Inflammatory macrophage treated with lipopolysaccharide for 1 hour (primary cell): ENCODE data around the gene PKN2.
"Not testable (repeated sequence)": the region's sequence is repeated elsewhere in the genome, so short reads cannot be mapped to it uniquely, and the experiment has no call there.

Experiments
- DNase-seq, 2 donors: peaks; one replicate each; pipeline ENCODE4 v3.0.0-alpha.2; 2020 to 2022

The PKN2 gene

DNA sequence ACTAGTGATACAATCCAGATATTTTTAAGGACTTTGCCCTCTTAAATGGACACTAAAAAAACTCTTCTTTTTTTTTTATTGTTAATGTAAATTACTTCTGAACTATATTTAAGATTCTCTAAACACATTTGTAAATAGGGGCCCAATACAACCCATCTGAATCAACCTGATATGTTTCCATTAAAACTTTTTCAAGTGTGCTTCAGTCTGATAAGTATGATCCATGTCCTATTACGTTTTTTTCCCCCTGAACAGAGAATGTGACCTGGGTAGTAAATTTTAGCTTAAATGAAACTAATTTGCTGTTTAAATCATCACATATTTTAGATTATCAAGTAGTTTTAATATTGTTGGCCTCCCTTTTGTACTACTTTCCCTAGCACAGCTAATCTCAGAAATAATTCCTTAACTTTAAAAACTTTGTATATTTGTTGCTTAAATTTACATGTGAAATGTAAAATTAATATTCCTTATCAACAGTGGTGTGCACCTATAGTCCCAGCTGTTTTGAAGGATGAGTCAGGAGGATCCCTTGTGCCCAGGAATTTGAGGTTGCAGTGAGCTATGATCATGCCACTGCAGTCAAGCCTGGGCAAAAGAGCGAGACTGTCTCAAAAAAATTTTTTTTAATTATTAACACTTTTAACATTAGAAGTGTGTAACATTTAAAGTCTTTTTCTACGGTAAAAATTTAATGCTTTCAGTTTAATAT, 3.0 kb upstream of the PKN2 start:
- DNase-seq = no peak

DNA sequence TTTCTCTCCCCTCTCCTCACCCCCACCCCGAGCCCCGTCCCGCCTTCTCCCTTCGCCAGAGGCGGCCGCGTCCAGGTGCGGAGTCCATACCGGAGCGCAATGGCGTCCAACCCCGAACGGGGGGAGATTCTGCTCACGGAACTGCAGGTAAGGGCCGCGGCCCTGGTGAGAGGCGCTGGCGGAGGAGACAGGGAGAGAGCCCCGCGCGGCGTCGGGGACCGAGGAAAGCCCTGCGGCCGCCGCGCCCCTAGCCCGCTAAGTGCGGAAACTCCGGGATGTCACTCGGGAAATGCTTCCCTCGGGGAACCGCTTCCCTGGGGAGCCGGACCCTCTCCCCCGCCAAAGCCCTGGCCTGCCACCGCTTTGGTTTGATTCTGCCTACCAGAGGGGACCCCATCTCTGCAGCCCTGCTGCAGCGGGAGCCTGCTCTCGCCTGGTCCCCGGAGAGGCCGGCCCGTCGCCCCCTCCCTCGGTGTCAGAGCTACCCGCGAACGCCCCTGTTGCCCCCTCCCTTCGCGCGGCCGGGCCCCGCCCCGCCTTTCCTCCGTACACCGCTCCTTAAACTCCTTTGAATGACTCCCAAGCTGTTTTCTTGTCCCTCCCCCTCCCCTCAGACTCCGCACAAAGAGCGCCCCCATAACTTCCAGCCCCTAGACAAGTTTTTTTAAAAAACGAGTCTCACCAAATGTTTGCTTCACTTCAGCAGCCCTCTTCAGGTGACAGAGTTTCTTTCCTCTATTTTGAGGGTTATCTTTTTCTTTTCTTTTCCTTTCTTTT, 597 bp downstream of the PKN2 start:
- peak; percentile 28 to 49 for DNase-seq

DNA sequence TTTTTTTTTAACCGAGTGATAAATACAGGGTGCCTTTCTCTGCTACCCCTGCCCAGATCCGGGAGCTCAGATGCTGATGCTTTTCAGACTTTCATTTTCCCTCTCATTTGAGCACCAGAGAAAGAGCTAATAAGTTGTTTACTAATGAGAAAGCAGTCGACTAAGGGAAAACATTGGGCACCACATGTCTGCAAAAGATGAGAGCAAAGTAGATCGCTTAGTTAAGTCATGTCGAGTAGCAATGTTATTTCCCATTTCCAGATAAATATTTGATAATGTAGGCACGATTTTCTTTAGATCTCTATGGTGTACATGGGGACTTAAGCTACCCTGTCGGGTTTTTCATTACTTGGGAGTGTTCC, 1.2 kb downstream of the PKN2 start:
- DNase-seq = peak; percentile 17 to 21

DNA sequence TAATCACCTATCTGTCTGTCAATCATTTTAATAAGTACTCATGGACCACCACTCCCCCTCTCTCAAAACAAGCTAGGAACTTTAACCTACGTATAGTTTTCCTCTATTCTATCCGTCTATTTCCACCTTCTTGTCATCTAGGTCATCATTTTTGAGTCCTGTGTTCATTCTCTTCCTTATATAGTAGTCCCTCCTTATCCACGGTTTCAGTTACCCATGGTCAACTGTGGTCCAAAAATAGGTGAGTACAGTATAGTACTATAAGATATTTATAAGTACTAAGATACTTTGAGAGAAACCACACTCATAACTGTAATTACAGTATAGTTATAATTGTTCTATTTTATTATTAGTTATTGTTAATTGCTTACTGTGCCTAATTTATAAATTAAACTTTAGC, 7.5 kb downstream of the PKN2 start:
- DNase-seq = no peak

DNA sequence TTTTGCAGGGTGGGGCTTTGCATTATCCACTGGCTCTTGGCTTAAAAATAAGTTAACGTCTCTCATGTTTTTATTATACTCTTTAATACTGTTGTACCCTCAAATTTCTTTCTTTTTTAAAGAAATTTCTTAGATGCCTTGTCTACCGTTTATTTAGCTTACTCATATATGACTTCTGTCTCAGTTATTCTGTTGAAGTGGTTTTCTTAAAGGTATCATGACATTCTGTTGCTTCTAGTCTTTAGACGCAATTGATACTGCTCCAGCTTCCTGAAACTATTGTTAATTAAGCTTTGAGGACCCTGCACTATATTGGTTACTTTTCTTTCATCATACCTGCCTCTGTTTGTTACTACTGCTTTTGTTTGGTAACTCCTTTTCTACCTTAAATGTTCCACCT, 11.7 kb downstream of the PKN2 start:
- no peak for DNase-seq

DNA sequence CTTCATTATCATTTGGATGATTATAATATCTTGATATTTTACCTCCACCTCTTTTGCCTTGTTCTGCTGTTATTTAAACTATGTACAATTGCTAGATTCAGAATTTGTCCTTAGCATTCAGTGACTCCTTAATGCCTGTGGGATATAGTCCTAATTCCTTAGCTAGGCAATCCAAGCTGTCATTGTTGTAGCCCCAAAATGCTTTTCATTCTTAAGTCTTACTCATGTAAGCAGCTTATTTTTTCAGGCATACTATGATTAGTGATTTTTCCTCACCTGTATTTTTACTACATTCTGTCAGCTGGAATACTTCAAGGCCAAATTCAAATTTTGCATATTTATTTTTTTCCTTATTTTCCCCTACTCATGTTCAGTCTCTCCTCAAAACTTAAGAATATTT, 13.4 kb downstream of the PKN2 start:
- no peak for DNase-seq

DNA sequence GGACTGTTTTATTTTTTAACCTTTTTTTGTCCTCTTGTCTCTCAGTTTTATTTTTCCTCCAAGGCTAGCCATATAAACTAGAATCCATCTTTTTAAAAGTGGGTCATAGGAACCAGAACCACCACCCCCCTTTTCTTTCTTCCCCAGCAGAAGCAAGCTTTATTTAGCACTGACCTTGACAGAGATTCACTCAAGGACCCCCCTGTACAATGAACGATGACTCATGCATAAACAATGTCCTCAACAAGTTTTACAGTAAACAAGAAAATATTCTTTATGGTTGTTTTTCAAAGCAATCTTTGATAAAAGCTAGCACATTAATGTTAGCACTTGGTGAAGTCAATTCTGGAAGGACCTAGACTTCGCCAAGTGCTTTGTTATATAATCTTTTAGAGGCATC, 14.1 kb downstream of the PKN2 start:
- DNase-seq = no peak

DNA sequence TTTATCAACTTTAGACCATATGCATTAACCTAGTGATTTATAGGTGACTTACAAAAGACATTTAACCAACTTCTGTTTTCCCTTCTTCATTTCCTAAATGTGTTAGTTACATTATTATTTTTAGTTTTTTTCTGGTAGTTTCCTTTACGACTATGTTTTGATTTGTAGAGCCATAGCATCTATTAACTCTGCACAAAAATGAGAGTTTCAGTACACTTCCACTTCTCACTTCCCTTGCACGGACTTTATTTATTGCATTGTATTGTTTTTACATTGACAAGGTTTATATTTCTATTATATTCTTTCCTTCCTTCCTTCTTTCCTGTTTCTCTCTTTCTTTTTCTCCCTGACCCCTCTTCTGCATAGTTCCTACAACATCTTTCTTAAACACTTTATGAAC, 14.7 kb downstream of the PKN2 start:
- no peak for DNase-seq

DNA sequence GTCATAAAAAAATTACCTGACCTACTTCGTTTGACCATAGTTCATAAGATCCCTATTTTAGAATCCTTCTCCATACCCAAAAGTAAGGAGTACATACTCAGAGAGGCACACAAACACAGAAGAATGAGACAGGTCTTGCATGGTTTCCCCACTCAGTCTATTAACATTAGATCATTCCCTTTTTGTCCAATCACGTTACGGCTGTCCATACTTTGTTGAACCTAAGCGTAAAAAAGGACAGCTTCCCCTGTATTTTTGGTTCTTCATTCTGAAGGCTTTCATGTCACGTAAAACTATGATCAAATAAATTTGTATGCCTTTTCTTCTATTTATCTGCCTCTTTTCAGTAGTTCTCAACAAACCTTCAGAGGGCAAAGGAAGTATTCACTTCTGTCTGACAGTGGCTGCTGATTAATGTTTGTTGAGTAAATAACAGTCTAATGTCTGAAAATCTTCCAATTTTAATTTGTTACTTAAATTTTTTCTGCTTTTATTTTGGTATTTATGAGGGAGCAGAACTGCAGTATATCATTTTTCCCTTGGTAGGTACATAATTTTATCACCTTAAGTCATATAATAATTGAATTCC, 16.4 kb downstream of the PKN2 start:
- DNase-seq = peak; percentile 31 to 33

DNA sequence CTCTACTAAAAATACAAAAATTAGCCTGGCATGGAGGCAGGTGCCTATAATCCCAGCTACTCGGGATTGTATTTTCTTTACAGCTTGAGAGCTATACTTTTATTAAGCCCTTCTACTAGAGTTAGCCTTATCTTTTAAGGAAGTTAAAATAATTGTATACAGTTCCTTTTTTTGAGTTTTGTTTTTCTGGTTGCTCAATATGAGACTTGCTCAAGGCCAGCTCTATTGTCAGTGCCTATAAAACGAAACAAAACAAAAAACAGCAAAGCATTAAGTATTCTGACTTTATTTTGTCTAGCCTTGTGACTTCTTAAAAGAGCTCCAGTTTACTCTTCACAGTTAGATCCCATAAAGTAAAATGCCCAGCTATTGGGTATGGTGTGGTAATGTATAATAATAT, 17.2 kb downstream of the PKN2 start:
- peak; percentile 88 to 91 for DNase-seq

DNA sequence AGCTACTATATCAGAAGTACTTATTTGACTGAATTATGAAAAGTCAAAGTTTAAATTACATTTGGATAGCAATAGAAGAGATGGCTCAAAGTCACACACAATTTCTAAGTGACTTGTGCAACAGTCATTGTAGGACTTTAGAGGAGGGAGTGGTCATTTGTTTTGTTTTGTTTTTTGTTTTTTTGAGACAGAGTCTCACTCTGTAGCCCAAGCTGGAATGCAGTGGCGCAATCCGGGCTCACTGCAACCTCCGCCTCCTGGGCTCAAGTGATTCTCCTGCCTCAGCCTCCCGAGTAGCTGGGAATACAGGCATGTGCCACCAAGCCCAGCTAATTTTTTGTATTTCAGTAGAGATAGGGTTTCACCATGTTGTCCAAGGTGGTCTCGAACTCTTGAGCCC, 17.7 kb downstream of the PKN2 start:
- peak; percentile 58 to 61 for DNase-seq

DNA sequence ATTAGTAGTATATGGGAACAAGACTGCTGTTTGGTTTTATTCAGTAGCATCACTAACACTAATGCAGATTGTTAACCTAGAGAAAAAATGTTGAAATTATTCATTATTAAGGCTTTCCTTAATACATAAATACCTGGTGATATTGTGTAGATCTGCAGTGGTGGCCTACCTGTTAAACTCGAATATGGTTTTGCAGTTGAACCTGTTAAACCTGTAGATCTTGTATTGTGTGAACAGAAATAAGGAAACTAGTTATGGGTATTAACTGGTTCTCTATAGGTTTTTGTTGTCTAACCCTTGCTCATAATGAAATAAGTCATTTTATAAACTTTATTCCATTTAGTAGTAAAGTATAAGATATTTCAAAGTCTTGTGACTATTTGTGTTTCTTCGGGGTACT, 23.9 kb downstream of the PKN2 start:
- DNase-seq = no peak

DNA sequence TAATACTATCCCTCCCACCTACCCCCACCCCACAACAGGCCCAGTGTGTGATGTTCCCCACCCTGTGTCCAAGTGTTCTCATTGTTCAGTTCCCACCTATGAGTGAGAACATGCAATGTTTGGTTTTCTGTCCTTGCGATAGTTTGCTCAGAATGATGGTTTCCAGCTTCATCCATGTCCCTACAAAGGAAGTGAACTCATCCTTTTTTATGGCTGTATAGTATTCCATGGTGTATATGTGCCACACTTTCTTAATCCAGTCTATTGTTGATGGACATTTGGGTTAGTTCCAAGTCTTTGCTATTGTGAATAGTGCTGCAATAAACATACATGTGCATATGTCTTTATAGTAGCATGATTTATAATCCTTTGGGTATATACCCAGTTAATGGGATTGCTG, 28.8 kb downstream of the PKN2 start:
- DNase-seq = not testable (repeated sequence)

DNA sequence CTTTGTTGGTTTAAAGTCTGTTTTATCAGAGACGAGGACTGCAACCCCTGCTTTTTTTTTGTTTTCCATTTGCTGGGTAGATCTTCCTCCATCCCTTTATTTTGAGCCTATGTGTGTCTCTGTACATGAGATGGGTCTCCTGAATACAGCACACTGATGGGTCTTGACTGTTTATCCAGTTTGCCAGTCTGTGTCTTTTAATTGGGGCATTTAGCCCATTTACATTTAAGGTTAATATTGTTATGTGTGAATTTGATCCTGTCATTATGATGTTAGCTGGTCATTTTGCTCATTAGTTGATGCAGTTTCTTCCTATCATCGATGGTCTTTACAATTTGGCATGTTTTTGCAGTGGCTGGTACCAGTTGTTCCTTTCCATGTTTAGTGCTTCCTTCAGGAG, 32.5 kb downstream of the PKN2 start:
- DNase-seq = not testable (repeated sequence)

DNA sequence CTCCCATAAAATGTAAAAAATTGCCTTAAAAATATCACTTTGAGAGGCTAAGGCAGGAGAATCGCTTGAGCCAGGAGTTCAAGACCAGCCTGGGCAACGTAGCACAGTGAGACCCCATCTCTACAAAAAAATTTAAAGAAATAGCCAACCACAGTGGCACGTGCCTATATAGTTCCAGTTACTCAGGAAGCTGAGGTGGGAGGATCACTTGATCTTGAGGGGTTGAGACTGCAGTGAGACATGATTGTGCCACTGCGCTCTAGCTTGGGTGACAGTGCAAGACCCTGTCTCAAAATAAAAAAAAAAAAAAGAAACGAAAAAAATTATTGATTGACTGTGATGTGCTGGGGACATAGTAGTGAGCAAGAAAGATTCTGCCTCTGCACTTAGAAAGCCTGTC, 38.4 kb downstream of the PKN2 start:
- DNase-seq = no peak

DNA sequence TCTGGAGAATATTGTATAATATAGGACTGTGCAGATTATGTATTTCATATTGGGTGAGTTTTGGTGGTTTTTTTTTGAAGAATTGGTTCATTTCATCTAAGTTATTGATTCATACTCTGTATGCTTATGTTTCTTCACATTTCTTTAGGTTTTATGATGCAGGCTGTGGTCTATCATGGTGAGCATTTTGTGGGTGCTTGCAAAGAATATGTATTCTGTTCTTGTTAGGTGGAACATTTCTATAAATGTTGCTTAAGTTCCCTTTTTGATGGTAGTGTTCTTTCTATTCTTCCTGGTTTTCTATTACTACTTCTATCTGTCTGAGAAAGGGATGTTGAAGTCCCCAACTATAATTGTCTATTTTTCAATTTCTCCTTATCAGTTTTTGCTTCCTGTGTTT, 42.6 kb downstream of the PKN2 start:
- DNase-seq = peak in 1 of 2 donors; percentile 12

DNA sequence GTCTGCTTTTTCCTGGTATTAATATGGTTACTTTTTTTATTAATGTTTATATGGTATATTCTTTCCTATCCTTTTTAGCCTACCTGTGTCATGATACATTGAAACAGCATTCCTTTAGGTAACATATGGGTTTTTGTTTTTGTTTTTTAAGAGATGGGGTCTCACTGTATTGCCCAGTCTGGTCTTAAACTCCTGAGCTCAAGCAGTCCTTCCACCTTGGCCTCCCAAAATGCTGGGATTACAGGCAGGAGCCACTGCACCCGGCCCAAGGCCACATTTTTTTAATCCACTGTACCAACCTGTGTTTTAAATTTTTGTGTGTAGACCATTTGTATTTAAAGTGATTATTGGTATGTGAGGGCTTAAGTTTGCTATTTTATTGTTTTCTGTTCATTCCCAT, 43.1 kb downstream of the PKN2 start:
- no peak for DNase-seq

DNA sequence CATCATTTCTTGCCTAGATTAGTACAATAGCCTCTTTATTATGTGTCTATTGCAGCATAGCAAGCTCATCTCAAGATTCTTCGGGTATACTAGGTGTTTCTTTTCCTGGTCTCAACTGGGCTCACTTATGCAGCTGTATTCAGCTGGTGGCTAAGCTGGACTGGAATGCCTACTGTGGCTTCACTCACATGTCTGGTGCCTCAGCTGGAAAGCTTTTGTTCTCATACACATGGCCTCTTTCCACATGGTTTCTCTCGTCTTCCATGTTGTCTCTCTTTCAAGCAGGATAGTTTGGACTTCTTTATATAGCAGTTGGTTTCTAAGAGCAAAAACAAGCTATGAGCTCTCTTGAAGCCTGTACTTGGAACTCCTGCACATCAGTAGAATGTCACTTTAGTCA, 45.2 kb downstream of the PKN2 start:
- no peak for DNase-seq

DNA sequence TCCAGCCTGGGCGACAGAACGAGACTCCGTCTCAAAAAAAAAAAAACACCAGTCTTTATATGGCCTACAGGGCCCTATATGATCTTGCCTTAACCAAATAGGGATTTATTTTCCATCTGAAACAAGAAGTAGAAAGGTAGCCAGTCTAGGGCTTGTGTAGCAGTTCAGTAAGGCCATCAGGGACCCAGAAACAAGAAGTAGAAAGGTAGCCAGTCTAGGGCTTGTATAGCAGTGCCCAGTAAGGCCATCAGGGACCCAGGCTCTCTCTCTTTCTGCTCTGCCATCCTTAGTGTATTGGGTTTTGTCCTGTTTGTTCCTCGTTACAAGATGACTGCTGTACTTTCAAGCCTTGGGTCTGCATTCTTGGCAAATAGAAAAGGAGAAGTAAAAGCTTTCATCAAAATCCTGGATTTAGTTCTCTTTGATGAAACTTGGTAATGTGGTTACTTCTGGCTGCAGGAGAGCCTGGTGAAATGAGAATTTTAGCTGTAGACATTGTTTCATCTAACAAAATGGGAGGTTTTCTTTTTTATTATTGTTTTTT, 46.1 kb downstream of the PKN2 start:
- DNase-seq = peak; percentile 13 to 25

DNA sequence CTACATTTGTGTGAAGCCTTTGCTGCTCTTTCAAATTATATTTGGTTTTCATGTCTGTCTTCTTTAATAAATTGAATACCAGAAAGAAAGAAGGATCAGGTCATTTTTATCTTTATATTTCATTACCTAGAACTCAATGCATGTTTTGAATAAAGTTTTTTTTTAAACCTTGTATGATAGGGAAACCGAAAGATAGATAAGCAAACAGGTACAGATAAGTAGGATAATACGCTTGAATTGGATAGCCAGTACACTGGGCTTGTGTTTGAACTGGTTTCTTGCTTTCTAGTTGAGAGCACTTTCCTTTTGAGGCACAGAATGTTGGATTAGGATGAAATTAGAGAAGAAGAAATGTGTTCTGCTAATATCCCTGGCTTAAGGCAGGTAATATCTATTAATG, 46.9 kb downstream of the PKN2 start:
- DNase-seq = no peak

DNA sequence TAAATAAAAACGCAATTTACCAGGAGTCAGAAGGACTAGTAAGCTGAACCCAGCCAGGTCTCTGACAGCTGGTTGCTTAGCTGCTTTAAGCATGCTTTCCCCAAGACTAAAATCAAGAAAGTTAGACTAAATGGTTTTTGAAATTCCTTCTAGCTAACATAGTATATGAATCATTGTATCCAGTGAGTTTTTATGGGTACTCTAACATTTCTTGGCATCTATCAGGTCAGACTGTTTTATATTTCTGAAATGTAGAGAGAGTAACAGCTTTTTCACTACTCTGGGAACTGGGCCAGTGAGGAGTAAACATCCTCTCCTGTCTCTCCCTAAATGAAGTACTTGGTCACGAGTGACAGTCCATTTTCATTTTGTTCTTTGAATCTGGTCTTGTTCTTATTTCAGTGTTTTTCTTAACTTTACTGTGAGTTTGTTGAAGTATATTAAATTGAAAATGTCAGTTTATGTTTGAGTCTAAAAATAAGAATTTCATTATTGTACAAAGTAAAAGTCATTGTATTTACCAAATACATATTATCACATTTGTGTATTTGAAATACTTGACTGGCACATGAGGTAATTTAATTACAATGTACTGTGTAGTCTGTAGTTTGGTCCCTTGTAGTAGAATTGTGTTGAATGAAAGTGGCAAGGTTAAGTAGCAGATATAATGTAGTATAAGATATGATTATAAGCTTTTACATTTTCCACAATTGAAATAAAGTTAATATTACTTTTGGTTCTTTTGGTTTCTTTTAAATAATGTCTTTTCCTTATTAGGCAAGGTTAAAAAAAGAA, 47.6 kb downstream of the PKN2 start:
- no peak for DNase-seq

DNA sequence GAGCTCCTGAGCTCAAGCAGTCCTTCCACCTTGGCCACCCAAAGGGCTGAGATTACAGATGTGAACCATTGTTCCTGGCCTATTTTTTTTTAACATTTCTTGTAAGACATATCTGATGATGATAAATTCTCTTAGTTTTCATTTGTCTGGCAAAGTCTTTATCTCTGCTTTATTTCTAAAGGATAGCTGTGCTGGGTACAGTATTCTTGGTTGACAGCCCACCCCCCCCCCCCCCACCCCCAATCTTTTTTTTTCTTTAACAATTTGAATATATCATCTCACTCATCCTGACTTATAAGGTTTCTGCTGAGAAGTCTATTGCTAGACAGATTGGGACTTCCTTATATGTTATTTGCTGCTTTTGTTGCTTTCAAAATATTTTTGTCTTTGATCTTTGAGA, 51.3 kb downstream of the PKN2 start:
- DNase-seq = no peak

DNA sequence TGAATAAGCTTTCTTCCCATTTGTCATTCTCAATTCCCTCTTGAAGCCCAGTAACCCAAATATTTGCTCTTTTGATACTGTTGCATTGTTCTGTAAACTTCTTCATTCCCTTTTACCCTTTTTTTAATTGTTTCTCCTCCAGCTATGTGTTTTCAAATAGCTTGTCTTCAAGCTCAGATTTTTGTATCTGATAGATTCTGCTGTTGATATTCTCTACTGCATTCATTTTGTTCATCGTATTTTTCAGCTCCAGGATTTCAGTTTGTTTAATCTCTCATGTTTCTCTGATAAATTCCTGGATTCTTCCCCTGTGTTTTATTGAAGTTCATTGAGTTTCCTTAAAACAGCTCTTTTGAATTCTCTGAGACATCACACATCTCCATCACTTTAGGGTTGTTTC, 51.8 kb downstream of the PKN2 start:
- no peak for DNase-seq
